GM12892 (cell line): ENCODE data around the gene GAB2.

ENCODE experiments used
- POLR2A ChIP-seq: IDR thresholded peaks from 2 replicates; pipeline ENCODE4 v1.6.1; 2011; ENCODE audit warnings: low read depth, low read length, control low read depth
- POLR2AphosphoS5 ChIP-seq: IDR thresholded peaks from 2 replicates; pipeline ENCODE4 v1.6.1; 2011; ENCODE audit warnings: low read depth, low read length, control low read depth
- TAF1 ChIP-seq: IDR thresholded peaks from 2 replicates; pipeline ENCODE4 v1.6.1; 2011; ENCODE audit warnings: low read depth, mild to moderate bottlenecking, control low read depth, low read length, borderline replicate concordance

GRCh38 chr11:78239781-78240180 lies 177.8 kb downstream of the GAB2 start:
- TF ChIP-seq POLR2AphosphoS5: no peak
- TF ChIP-seq TAF1: no peak
- TF ChIP-seq POLR2A: no peak
